ENCODE measurements around the gene PRLH. TPM values are rescaled to one million over a fixed set of nuclear protein-coding genes. Genes with fewer than 3 reads are reported as not detected.
"Not testable (repeated sequence)": the region's sequence is repeated elsewhere in the genome, so short reads cannot be mapped to it uniquely, and the experiment has no call there.

The PRLH gene
- polyA plus RNA-seq, 3 donors, result not detected

GRCh38 chr2:237597196-237598145, 31.1 kb downstream of the PRLH start:
- DNase-seq (ENCODE audit: low read depth in 3 of 3, low spot score in 2 of 3), result no peak

- DNase-seq (ENCODE audit: low read depth in 3 of 3, low spot score in 2 of 3), result no peak
These were observed 32.3 kb downstream of the PRLH start for GRCh38 chr2:237598468-237599208.

- DNase-seq (ENCODE audit: low read depth in 3 of 3, low spot score in 2 of 3), result no peak
These were observed 33.2 kb downstream of the PRLH start for GRCh38 chr2:237599465-237600110.

- peak in 1 of 3 donors; percentile 36 for DNase-seq (ENCODE audit: low read depth in 3 of 3, low spot score in 2 of 3)
These were observed 34.0 kb downstream of the PRLH start for GRCh38 chr2:237600205-237600846.

- no peak for DNase-seq (ENCODE audit: low read depth in 3 of 3, low spot score in 2 of 3)
These were observed 35.2 kb downstream of the PRLH start for GRCh38 chr2:237601453-237602116.

- DNase-seq (ENCODE audit: low read depth in 3 of 3, low spot score in 2 of 3), result no peak
These were observed 36.0 kb downstream of the PRLH start for GRCh38 chr2:237602409-237602808.

DNA sequence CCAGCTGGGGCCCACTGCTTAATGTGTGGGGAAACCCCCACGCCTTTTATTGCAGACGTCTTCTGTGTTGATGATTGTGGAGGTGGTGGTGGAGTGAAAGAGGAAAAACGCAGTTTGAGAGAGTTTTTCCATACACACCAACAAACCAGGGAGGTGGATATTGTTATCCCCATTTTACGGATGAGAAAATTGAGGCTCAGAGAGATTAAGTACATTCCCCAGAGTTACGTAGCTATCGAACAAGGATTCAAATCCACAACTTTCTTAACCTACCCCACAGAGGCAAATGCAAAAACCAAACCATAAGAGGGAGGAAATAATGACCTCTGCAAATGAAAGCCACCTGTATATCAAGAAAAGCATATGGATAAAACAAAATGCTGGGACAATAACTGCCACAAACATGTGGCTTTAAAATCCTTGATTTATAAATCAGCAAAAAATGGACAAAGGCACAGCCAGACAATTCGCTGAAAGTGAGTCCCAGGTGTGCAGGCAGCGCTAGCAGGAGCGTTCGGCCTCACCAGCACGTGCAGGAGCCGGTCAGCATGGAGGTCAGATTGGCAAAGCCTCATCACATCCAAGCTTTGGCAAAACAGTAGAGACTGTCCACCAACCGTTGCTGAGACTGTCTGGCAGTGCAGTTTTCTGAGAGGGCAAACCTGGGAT, 36.8 kb downstream of the PRLH start:
- no peak for DNase-seq (ENCODE audit: low read depth in 3 of 3, low spot score in 2 of 3)

DNA sequence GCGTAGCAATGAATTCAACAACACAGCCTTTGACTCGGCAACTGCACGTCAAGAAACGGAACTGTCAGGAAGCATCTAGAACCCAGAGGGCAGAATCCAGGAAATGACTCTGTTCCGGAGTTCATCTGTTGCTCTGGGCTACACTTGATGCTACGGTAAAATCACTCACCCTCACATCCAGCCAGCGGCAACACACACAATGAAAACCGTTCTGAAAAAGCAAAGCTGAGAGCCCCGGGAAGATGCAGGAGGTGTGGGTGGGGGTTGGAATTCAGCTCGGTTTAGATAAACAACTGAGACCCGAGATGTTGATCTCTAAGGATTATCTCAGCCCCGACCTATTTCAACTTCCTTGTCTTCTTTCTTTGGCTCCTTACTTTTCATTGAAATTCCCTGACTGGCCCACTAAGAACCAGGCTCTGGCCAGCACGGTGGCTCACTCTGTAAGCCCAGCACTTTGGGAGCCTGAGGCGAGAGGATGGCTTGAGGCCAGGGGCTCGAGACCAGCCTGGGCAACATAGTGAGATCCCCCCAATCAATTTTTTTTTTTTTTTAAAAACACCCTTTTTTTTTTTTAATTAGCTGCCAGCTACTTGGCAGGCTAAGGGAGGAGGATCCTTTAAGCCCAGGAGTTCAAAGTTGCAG, 37.5 kb downstream of the PRLH start:
- DNase-seq (ENCODE audit: low read depth in 3 of 3, low spot score in 2 of 3), result no peak

DNA sequence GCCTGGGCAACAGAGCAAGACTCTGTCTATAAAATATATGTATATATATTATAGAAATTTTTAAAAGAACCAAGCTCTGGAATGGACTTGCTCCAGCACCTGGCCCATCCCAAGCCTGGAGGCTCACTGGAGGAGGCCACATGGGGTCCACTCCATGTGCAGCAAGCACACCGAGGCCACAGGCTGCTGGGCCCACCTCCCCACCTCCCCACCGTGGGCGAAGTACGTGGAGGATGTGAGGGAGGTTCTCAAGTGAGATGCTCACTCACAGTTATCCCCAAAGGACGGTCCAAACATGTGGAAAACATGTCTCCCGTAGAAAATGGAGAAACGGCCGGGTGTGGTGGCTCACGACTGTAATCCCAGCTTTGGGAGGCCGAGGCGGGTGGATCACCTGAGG, 38.0 kb downstream of the PRLH start:
- DNase-seq (ENCODE audit: low read depth in 3 of 3, low spot score in 2 of 3), result no peak

DNA sequence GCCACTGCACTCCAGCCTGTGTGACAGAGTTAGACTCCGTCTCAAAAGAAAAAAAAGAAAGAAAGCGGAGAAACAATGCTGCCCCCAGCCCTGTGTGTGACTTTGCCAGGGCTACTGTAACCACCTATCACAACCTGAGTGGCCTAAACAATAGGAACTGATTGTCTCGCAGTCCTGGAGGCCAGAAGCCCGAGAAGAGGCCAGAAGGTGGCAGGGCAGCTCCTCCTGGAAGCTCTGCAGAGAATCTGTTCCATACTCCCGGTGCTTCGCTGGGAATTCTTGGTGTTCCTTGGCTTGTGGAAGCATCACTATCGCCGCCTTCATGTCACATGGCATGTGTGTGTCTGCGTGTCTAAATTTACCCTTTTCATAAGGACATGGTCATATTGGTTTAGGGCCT, 38.6 kb downstream of the PRLH start:
- DNase-seq (ENCODE audit: low read depth in 3 of 3, low spot score in 2 of 3), result no peak

GRCh38 chr2:237606522-237606921, 40.1 kb downstream of the PRLH start:
- DNase-seq (ENCODE audit: low read depth in 3 of 3, low spot score in 2 of 3), result not testable (repeated sequence)

GRCh38 chr2:237612527-237613357, 46.4 kb downstream of the PRLH start:
- DNase-seq (ENCODE audit: low read depth in 3 of 3, low spot score in 2 of 3), result no peak

GRCh38 chr2:237613679-237614078, 47.3 kb downstream of the PRLH start:
- DNase-seq (ENCODE audit: low read depth in 3 of 3, low spot score in 2 of 3), result no peak

GRCh38 chr2:237614151-237614720, 47.9 kb downstream of the PRLH start:
- no peak for DNase-seq (ENCODE audit: low read depth in 3 of 3, low spot score in 2 of 3)

- DNase-seq (ENCODE audit: low read depth in 3 of 3, low spot score in 2 of 3), result no peak
These were observed 49.4 kb downstream of the PRLH start for GRCh38 chr2:237615631-237616249.

DNA sequence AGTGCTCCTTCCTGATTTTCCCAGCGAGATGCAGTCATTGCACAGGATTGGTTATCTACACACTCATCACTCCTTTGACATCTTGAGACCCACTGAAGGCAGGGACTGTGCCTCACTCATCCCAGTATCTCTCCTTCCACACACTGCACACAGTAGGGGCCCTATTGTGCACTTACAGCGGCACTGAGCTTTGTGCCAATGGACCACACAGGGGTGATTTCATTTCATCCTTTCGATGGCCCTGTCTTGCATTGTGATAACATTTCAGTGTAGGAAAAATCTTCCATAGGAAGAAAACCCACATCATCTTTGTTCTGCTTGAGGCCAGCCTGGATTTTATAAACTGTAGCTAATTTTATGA, 50.0 kb downstream of the PRLH start:
- no peak for DNase-seq (ENCODE audit: low read depth in 3 of 3, low spot score in 2 of 3)
